ENCODE results near the gene CD44.

CD44 gene

DNA sequence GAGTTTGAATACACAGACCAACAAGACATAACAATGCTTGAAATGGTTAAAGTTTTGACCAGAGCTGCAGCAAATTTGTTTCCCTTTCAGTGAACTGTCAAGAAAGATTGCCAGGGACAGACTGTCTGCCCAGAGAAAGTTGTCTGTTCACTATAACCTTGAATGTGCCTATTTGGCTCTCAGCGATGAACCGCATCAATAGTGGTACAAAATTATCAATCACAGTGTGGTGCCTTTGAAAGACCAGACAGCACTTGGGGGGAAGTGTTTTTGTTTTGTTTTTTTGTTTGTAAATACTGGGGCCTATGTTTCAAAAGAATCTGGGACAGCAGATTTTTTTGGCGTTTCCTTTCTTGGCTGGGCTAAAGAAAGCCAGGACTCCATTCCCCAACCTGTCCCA is 123.1 kb downstream of the CD44 start:
- DNase-seq (ENCODE audit: low spot score), result no peak

DNA sequence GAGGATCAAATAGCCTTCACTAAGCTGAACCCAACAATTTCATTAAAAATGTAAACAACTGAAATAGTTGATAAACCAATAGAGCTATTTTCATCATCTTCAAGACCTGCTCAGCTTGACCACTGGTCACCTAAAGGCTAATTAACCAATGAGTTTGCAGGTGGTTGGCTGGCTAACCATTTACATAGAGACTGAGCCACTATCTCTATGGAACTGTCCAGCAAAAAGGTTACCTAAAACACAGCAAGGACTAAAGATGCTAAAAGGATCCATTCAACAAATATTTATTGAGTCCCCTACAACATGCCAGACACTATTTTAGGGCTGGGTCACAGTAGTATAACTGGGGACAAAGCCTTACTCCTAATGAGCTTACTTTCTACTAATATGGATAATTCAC is 123.8 kb downstream of the CD44 start:
- no peak for DNase-seq (ENCODE audit: low spot score)

DNA sequence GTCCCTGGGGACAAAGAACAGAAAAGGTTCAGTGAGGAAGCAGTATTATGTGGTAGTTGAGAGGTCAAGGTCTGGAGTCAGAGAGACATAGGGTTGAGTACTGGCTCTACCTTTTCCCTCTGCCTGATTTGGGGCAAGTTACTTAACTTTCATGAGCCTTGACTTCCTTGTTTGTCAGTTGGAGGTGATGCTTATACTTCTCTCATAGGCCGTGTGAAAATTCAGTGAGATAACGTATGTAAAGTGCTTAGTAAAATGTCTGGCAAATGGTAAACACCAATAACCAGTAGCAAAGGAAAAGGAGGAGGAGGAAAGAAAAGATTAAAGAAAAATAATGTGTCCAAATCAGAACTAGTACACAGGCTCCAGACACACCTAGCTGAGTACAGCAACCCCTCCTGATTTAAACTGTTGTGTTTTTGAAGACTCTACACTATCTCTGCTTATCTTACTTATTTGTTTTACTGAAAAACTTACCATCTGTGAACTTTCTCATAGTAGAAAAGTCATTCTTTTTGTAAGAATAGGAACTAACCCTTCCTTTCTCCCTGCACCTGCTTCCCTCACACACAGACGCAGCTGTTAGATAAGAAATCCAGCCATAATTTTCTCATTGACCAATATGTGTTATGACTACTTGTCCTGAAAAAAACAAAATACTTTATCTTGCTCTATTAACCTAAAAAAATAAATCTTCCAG is 126.9 kb downstream of the CD44 start:
- no peak for DNase-seq (ENCODE audit: low spot score)

DNA sequence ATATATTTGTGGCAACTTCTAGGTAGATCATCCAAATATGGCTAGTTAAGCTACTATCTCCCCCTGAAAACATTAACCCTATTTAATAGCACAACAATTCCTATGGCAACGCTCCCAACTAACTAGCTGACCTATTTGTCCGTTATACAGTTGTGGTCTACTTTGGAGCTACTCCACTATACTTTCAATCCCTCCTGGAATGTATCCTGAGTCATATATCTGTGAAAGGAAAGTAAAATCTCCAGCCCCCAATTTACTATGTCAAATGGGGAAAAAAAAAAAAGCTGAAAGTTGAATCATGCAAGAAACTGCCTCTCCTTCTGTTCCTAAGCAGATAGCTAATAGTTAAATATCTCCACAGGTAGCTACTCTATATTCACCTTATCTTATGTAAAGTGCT is 128.5 kb downstream of the CD44 start:
- no peak for DNase-seq (ENCODE audit: low spot score)

DNA sequence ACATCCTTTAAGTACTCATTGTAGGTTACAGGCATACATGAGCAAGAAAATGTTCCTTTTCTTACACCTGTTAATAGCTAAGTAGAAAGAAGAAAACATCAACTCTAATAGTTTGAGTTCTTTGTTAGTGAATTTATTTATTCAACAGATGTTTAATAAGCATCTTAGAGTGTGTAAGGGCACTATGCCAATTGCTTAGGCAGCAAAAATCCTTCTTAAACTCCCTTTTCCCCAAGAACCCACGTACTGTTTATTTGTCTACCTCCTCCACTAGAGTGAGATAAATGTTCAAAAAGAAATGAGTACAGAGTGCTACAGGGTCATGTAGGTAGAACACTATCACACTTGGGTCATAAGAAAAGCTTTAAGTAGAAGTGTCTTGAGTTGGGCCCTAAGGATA is 131.4 kb downstream of the CD44 start:
- no peak for DNase-seq (ENCODE audit: low spot score)

DNA sequence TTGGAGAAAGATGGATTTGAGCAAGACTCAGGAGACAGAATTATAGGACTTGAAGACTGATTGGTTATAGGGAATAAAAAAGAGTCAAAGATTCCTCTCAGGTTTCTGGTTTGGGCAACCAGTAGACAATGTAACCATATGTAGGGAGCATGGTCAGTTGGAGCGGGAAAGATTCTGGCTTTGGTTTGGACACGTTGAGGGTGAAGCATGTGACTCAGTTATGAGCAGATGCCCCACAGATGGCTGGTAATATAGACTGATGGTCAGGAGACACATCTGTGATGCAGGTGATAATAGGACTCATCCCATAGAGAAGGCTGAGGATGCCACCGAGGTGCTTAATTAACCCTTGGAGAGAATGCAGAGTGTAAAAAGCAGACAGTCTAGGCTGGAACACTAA is 132.1 kb downstream of the CD44 start:
- DNase-seq (ENCODE audit: low spot score), result no peak

DNA sequence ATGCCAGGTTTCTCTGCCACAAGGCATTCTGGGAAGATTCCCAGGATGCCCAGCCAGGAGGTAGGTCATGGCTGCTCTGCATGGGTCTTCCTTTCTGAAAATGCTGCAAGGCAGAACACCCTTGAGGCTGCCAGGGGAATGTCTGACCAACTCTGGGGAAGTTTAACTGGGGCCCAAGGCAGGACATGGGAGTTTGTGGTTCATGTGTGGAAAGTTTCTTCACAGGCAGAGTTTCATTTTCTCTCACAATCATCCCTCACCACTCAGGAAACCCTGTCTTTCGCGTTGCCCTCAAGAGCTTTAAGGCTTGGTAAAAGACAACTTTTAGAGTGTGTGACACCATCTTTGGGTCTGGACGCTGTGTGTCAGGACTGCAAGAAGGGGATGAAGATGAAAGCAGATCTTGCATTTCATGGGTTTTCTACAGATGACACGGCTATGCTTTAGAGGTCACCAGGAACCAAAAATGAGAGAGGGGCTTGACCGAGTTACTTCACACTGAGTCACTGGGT is 133.5 kb downstream of the CD44 start:
- peak; percentile 80 for DNase-seq (ENCODE audit: low spot score)

DNA sequence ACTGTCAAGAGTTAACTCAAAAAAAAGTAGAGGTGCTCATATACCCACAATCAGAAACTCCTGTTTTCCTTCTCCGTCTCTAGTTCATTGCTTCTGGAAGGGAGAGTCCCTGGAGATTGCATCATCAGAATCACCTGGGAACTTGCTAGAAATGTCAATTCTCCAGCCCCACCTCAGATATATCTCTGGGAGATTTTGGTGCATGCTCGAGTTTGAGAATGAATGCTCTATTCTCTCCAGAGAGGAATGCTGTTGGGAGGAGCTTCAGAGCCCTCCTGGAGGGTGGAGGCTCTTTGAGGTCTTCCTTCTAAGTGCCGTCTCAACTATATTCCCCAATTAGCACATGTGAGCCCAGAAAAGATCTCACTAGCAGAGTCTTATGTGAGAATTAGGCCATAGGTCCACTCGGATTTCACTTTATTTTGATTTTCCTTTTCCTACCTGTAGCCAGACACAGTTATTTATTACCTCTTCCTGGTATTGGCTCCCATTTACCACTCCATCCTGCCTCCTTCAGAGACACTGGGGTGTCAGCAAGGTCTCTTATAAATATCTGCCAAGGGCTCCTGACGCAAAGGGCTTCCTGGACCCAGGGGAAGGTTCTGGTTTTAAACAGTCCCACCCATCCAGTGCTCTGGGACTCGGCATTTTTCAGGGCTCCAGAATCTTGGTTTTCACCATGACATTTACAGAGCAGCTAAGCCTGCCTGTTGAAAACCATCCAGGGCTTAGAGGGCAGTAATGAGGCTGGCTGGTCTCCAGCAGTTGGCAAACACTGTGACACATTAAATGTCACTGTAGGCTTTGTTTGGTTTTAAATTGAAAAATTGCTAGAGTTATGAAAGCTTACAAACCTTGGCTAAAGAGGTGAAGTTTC is 136.2 kb downstream of the CD44 start:
- no peak for DNase-seq (ENCODE audit: low spot score)

DNA sequence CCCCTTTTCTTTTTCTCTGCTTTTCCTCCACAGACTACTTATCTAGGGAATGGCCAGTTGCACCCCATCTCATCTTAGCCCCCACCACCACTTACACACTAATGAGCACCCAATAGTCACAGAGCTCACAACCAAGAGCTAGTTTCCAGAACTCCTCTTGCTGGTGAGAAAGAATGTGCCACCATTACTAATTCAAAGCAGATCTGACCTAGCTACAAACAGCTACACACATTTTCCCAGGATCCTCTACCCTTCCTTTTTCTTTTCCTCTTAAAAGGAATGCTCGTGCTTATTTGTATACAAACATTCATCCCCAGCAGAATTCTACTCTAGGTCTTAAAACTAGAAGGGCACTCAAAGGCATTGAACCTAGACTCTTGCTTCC is 136.8 kb downstream of the CD44 start:
- no peak for DNase-seq (ENCODE audit: low spot score)

DNA sequence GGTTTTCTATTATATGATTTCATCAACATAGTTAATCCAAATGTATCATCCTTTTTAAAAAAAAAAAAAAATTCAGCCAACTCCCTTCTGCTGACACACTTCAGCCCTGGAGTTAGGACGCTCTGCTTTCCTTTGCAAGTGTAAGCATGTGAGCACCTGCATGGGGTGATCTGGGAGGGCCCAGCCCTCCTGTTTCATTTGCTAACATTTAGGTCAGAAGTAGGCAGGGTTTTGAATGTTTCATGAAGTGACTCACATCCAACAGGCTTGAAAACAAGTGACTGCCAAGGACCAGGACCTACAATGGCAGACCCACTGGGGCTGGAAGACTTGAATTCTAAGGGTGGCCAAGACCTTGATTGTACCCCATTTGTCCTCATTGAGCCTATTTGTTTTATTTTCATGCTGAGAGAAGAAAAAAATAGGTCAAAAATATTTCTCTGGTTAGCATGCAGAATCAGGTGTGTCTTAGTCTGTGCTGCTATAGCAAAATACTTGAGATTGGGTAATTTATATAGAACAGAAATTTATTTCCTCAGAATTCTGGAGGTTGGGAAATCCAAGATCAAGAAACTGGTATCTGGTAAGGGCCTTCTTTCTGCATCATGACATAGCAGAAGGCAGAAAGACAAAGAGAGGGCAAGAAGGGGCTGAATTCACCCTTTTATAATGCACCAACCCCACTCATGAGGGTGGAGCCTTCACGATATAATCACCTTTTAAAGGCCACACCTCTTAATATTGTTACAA is 137.6 kb downstream of the CD44 start:
- no peak for DNase-seq (ENCODE audit: low spot score)

DNA sequence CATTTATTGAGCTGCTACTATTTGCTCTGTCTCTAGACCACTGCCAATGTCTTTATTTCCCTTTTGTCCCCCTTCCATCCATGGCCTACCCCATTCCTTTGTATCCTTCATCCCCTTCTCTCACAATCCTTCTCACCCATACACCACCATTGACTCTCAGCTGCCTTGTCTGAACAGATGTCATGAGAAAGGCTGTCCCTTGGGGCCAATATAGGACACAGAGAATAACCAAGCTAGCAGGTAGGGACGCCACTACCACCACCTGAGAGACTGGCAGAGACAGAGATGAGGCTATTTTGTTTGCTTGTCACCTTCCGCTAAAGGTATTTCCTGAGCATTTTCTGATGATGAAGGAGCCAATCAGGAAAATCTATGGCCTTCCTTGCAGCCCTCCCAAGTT is 138.9 kb downstream of the CD44 start:
- DNase-seq (ENCODE audit: low spot score), result no peak

DNA sequence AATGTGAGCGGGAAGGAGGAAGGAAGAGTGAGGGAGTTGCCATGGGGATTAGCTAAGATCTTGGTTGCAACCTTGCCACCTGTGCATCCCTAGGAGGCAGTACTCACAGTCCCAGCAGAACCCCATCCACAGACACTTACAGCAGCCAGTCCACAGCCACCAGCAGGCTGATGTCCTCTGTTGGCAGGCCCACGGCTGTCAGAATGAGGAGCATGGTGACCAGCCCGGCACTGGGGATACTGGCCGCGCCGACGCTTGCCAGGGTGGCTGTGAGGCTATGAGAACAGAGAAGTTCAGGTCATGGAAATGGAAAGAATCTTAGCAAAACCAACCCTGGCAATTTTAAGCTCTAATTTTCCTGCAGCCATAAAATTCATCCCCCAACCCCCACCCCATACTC is 141.8 kb downstream of the CD44 start:
- DNase-seq (ENCODE audit: low spot score), result no peak

DNA sequence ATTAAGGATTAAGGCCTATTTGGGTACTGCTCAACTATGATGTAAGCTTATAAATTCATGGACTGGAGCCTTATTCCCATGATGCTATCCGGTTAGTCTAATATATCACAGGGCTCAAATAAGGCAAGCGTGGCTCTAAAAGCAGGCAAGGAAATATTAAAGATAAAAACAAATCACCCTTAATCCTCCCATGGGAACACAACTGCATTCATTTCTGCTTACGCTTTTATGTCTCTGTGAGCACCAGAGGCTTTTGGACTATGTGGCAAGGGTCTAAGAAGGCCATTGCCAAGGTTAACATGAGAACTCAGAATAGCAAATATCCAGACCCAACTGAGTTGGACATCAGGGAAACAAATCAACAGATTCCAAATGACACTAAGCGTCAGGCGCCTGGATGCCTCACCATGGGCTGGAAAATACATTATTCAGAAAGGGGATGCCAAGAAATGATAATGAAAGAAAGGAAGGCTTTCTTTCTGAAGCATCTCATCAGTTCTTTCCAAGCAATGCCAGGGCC is 142.3 kb downstream of the CD44 start:
- no peak for DNase-seq (ENCODE audit: low spot score)

Data from activated CD4-positive, alpha-beta T cell treated with anti-CD3 and anti-CD28 coated beads, Interleukin-2, Interleukin-4, amounts not matched to agents 100 ng/mL and 50 ng/mL, durations not matched to agents 16 hours and 8 hours (primary cell).